BLaER1 treated with 17β-estradiol and CSF1 and Interleukin-3, amounts not matched to agents 10 nM and 100 nM (cell line): Measurements from ENCODE around the gene PRIMA1.

ENCODE experiments used
- H3K27ac ChIP-seq, 11 experiments: shearing (Covaris generic); formaldehyde crosslinking; 2 replicates each; pipeline ENCODE4 v1.8.1; 2022
- H3K27me3 ChIP-seq, 11 experiments: shearing (Covaris generic); formaldehyde crosslinking; 2 replicates each; pipeline ENCODE4 v1.8.1; 2022
- H3K36me3 ChIP-seq, 11 experiments: shearing (Covaris generic); formaldehyde crosslinking; 2 replicates each; pipeline ENCODE4 v1.8.1; 2022
- H3K4me1 ChIP-seq, 10 experiments: shearing (Covaris generic); formaldehyde crosslinking; 2 replicates each; pipeline ENCODE4 v1.8.1; 2022
- H3K4me2 ChIP-seq, 11 experiments: shearing (Covaris generic); formaldehyde crosslinking; 2 replicates each; pipeline ENCODE4 v1.8.1; 2022
- H3K4me3 ChIP-seq, 10 experiments: shearing (Covaris generic); formaldehyde crosslinking; 2 replicates each; pipeline ENCODE4 v1.8.1; 2022
- H3K9ac ChIP-seq, 11 experiments: shearing (Covaris generic); formaldehyde crosslinking; 2 replicates each; pipeline ENCODE4 v1.8.1; 2022
- H3K9me3 ChIP-seq, 11 experiments: shearing (Covaris generic); formaldehyde crosslinking; replicated peaks in 1 of 11; 2 replicates each; pipeline ENCODE4 v1.8.1; 2022
- H4K20me1 ChIP-seq, 11 experiments: shearing (Covaris generic); formaldehyde crosslinking; 2 replicates each; pipeline ENCODE4 v1.8.1; 2022
- Cebpa-rat ChIP-seq, 11 experiments: shearing (Covaris generic); IDR thresholded peaks; 2 replicates each; pipeline ENCODE4 v1.8.1; 2022

Gene PRIMA1

DNA sequence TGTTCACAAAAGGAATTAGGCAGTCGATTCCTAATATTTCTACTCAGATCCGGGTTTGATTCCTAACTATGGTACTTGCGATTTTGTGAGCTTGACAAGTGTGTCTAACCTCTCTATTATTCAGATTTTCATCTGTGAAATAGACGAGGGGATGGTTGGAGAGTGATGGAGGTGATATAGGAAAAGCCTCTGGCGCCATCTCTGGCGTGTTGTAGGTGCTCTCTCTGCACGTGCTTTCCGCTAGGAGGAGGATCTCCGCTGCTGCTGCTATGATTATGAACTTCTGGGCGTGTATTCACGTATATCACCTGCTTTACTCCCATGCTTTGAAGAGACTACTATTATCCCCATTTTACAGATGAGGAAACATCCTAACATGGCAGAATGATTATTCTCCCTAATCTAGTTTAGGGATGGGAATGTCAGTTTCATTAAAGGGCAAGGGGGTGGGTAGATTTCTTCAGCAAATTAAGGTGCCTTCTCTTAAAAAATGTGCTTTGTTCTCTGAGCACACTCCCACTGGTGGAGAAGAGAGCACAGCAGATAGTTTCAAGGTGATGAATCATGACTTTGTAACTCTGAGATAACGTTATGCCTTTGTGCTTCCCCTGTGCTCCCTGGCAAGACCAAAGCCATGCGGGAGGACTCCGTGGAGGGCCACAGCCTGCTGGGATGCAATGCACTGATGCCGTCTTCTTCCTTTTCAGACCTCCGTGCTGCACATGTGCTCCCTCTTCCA lies 97.1 kb downstream of the PRIMA1 start:
- Histone ChIP-seq H3K36me3 (no peaks in the 10 kb centered on the region), H3K27ac (no peak overlapping the region), H3K9me3 (no peaks in the 10 kb centered on the region), H4K20me1 (no peaks in the 10 kb centered on the region), H3K4me1 (0 out of 20 replicates have a peak, but pooled peaks cover 0 to 4% (median 0%) of the 10 kb centered on the region in 10 experiments), H3K27me3 (no peaks in the 10 kb centered on the region), H3K4me2 (no peak overlapping the region), H3K9ac (no peak overlapping the region), H3K4me3 (no peak overlapping the region)
- TF ChIP-seq Cebpa-rat (IDR thresholded peaks at IDR 0.05): no peak

DNA sequence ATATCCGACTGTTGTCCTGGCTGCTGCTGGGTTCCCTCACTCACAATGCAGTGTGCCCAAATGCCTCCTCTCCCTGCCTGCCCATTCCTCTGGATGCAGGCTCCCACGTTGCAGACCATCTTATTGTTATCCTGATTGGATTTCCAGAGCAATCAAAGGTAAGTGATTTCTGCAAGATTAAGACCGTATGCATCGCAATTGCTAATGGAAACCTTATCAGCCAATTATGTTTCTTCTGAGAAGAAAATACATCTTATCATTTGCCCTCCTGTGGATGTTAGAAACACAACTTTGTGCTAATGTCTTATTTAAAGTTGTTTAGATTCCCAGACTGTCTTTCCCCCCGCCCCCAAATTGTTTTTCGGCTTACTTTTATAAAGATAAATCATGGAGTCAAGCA lies 98.1 kb downstream of the PRIMA1 start:
- 0 out of 20 replicates have a peak, but pooled peaks cover 0 to 4% (median 0%) of the 10 kb centered on the region in 10 experiments for H3K4me1 ChIP-seq

DNA sequence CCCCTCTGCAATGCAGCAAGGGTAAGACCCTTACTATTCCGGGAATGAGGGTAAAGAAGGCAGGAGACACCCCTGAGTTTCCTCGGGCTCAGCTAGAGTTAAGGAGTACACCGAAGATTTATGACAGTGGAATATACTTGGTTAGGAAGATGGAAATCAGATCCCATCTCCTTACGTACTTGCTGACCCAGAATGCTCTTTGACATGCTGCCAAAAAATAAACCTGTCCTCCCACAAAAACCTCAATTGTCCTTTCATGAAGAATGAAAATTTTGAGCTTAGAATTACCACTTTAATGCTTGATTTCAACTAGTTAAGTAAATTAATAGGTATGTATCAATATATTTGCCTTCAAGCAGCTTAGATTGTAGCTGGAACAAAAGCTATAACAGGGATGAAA lies 99.5 kb downstream of the PRIMA1 start:
- Histone ChIP-seq H3K27ac (no peak overlapping the region), H4K20me1 (no peaks in the 10 kb centered on the region), H3K4me1 (0 out of 20 replicates have a peak, but pooled peaks cover 0 to 4% (median 0%) of the 10 kb centered on the region in 10 experiments), H3K9me3 (no peaks in the 10 kb centered on the region), H3K27me3 (no peaks in the 10 kb centered on the region), H3K4me3 (no peak overlapping the region), H3K9ac (no peak overlapping the region), H3K4me2 (no peak overlapping the region), H3K36me3 (no peaks in the 10 kb centered on the region)
- no peak for TF ChIP-seq Cebpa-rat (IDR thresholded peaks at IDR 0.05)

More for the DNA sequence above, 98.1 kb downstream of the PRIMA1 start:
- no peaks in the 10 kb centered on the region for H4K20me1 ChIP-seq
- TF ChIP-seq Cebpa-rat (IDR thresholded peaks at IDR 0.05): no peak
- no peak overlapping the region for H3K27ac ChIP-seq
- H3K9ac ChIP-seq: no peak overlapping the region
- H3K36me3 ChIP-seq: no peaks in the 10 kb centered on the region
- no peak overlapping the region for H3K4me2 ChIP-seq
- no peaks in the 10 kb centered on the region for H3K9me3 ChIP-seq
- H3K27me3 ChIP-seq: no peaks in the 10 kb centered on the region
- no peak overlapping the region for H3K4me3 ChIP-seq

DNA sequence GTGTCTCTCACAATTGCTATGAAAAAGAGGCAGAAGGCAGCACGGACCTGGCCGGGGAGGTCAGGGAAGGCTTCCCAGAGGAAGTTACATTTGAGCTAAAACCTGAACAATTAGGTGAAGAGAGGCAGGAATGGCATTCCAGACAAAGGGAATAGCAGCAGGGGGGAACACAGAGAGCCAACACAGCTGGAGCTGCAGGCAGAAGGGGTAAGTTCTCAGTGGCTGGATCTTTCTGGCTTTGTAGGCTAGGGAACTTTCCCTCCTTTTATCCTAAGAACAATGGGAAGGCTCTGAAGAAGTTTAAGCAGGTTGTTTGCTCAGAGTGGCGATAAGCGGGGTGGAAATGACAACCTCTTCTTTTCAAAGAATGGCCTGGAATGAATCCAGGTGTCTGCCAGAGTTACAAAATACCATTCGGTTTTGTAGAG lies 100.0 kb downstream of the PRIMA1 start:
- Histone ChIP-seq H3K4me3 (no peak overlapping the region), H3K9ac (no peak overlapping the region), H3K27ac (no peak overlapping the region), H3K27me3 (no peaks in the 10 kb centered on the region), H3K9me3 (peaks cover 0 to 2% (median 0%) of the 10 kb centered on the region in 11 experiments; a peak in 1 of 22 replicates), H3K4me2 (no peak overlapping the region), H3K36me3 (no peaks in the 10 kb centered on the region), H4K20me1 (no peaks in the 10 kb centered on the region), H3K4me1 (peaks cover 0 to 7% (median 1%) of the 10 kb centered on the region in 10 experiments; a peak in 5 of 20 replicates)
- TF ChIP-seq Cebpa-rat (IDR thresholded peaks at IDR 0.05): no peak

DNA sequence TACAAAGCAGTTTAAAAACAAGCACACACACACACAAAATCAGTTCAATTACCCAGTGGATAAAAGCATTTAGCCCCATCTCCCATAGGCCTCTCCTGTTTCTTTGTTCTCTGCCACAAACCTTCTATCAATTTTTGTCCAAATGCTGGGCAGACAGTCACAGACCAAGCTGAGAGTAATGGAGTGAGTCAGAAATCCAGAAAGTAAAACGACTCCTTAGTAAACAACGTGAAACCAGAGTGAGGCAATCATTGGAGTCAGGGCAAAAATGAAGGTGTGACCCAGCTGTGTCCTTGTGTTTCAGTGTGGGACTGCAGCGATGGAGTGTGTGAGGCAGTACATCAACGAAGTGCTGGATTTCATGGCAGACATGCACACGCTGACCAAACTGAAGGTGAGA lies 102.0 kb downstream of the PRIMA1 start:
- H3K4me1 ChIP-seq: peaks cover 0 to 9% (median 4%) of the 10 kb centered on the region in 10 experiments; a peak in 5 of 20 replicates
- no peaks in the 10 kb centered on the region for H3K36me3 ChIP-seq
- no peak for TF ChIP-seq Cebpa-rat (IDR thresholded peaks at IDR 0.05)
- peaks cover 0 to 4% (median 0%) of the 10 kb centered on the region in 11 experiments; a peak in 1 of 22 replicates for H3K9me3 ChIP-seq
- H3K4me2 ChIP-seq: no peak overlapping the region
- no peak overlapping the region for H3K27ac ChIP-seq
- no peak overlapping the region for H3K9ac ChIP-seq
- no peak overlapping the region for H3K4me3 ChIP-seq
- no peaks in the 10 kb centered on the region for H3K27me3 ChIP-seq
- no peaks in the 10 kb centered on the region for H4K20me1 ChIP-seq

DNA sequence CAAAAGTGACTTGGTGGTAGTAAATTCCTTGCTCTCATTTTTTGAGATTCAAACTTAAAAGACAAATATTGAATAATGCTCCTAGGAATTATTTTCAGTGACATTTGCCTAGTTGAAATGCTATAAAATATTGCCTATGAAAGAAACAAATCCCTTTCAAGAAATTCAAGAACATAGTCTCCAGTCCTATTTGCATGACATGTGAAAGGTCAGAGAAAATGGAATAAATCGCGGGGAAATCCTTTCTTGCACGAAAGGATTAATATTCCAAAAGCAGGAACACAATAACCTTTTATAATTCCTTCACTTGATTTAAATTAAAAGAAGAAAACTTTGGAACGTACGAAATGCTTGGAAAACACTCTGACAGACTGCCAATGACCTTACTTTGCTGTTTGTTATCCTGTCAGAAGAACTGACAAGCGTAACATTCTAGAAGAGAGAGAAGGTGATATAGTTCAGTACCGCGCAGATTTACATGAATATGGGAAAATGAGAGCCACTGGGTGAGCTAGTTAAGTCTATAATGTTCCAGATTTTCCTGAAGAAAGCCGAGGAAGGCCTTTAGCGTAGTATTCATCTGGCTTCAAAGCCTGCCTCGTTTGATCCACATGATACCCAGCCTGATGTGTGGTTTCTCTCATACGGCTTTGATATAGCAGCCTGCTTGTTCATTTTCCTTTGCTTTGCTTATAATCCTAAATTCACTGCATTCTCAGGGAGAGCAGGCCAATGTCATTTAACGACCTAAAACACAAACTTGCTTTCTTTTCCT lies 103.0 kb downstream of the PRIMA1 start:
- no peak overlapping the region for H3K27ac ChIP-seq
- no peak overlapping the region for H3K4me2 ChIP-seq
- H3K9ac ChIP-seq: no peak overlapping the region
- H3K9me3 ChIP-seq: peaks cover 0 to 4% (median 0%) of the 10 kb centered on the region in 11 experiments; a peak in 1 of 22 replicates
- no peak for TF ChIP-seq Cebpa-rat (IDR thresholded peaks at IDR 0.05)
- H3K27me3 ChIP-seq: no peaks in the 10 kb centered on the region
- no peak overlapping the region for H3K4me3 ChIP-seq
- no peaks in the 10 kb centered on the region for H4K20me1 ChIP-seq
- peaks cover 0 to 9% (median 4%) of the 10 kb centered on the region in 10 experiments; a peak in 5 of 20 replicates for H3K4me1 ChIP-seq
- H3K36me3 ChIP-seq: no peaks in the 10 kb centered on the region

DNA sequence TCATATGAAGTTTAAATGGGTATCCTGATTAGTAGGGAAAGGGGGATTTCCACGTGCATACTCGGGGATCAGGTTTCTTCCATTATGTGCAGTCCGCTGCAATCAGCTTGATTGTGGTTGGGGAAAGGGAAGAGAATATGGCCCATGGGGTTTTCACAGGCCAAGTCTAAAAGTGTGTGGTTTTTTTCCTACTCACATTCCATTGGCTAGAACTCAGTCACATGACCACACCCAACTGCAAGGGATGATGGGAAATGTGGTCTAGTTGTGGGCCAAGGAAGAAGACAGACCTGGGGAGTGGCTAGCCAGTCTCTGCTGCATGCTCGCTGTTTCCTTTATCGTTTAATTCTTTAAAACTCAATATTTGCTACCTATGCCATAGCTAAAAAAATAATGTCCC lies 105.1 kb downstream of the PRIMA1 start:
- Histone ChIP-seq H3K36me3 (no peaks in the 10 kb centered on the region), H3K27me3 (no peaks in the 10 kb centered on the region), H3K4me2 (peak overlapping the region in 6 of 11 experiments; percentile 9 to 49 (median 30); a peak in 8 of 22 replicates), H3K9ac (no peak overlapping the region), H3K4me3 (no peak overlapping the region), H3K4me1 (peaks cover 0 to 9% (median 4%) of the 10 kb centered on the region in 10 experiments; a peak in 5 of 20 replicates), H4K20me1 (no peaks in the 10 kb centered on the region), H3K9me3 (peaks cover 0 to 4% (median 0%) of the 10 kb centered on the region in 11 experiments; a peak in 1 of 22 replicates), H3K27ac (no peak overlapping the region)
- no peak for TF ChIP-seq Cebpa-rat (IDR thresholded peaks at IDR 0.05)

DNA sequence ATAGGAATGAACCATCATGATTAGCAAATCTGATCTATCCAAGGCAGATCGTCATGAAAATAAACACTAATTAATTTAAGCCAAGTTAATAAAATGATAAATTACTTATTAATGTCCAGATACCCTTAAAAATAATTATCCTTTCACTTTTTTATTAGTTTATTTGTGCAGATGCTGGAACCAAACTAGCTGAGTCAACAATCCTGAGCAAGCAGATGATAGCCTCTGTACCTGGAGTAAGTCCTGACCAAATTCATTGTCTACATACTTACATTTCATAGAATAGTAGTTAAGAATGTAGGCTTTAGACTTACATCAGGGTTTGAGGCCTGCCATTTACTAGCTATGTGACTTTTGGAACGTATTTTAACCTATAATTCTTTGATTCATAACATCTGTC lies 105.8 kb downstream of the PRIMA1 start:
- Histone ChIP-seq H3K4me3 (no peak overlapping the region), H3K4me2 (no peak overlapping the region), H3K27ac (no peak overlapping the region), H3K27me3 (no peaks in the 10 kb centered on the region), H3K36me3 (no peaks in the 10 kb centered on the region), H3K4me1 (peaks cover 0 to 8% (median 4%) of the 10 kb centered on the region in 10 experiments; a peak in 5 of 20 replicates), H3K9ac (no peak overlapping the region), H3K9me3 (peaks cover 0 to 4% (median 0%) of the 10 kb centered on the region in 11 experiments; a peak in 1 of 22 replicates), H4K20me1 (no peaks in the 10 kb centered on the region)
- no peak for TF ChIP-seq Cebpa-rat (IDR thresholded peaks at IDR 0.05)

DNA sequence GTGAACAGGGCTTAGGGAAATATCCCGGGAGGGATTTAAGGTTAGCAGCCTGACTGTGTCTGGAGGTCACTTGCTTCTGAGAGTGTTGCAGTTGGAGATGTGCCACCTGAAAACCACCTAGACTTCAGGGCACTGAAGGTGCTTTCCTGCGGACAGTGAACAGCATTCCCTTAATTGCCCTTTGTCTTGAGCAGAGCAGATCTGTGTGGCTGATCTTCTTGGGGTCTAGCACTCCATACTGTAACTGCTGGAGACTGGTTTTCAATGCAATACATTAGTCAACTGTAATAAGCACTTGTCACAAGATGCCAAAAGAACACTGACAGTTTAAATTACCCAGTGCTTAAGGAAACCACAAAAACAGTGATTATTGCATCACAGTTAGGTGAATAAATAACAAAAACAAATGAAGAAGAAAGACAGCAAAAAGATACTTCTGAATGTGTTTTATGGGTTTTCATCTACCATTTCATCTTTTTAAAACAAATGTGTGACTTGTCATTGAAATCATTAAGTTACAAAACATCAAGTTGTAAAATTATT lies 111.8 kb downstream of the PRIMA1 start:
- H3K36me3 ChIP-seq: no peaks in the 10 kb centered on the region
- no peak overlapping the region; a peak in 1 of 22 replicates for H3K9ac ChIP-seq
- H3K9me3 ChIP-seq: no peaks in the 10 kb centered on the region
- no peaks in the 10 kb centered on the region for H4K20me1 ChIP-seq
- peak overlapping the region in 9 of 11 experiments; percentile 10 to 61 (median 33); a peak in 14 of 22 replicates for H3K4me2 ChIP-seq
- H3K4me3 ChIP-seq: no peak overlapping the region
- TF ChIP-seq Cebpa-rat (IDR thresholded peaks at IDR 0.05): peak in 1 of 11 experiments; percentile 39; a peak in 2 of 22 replicates
- H3K4me1 ChIP-seq: peaks cover 0 to 15% (median 8%) of the 10 kb centered on the region in 10 experiments; a peak in 13 of 20 replicates
- H3K27ac ChIP-seq: no peak overlapping the region; a peak in 1 of 22 replicates
- H3K27me3 ChIP-seq: no peaks in the 10 kb centered on the region
